ENCODE results near the gene PKNOX2. TPM values are rescaled to one million over a fixed set of nuclear protein-coding genes. Genes with fewer than 3 reads are reported as not detected.
A peak's percentile ranks its signal among the peaks of the same experiment; 100 is the strongest.

Gene PKNOX2
- total and polyA plus RNA-seq, 7 donors: 0.23 to 4.7 (median 1.4) TPM

GRCh38 chr11:125446279-125446678 is 281.7 kb downstream of the PKNOX2 start:
- Histone ChIP-seq H3K27ac (no peak overlapping the region), H3K36me3 (peaks cover 0 to 32% (median 6%) of the 10 kb centered on the region in 4 donors), H3K4me1 (peaks cover 0 to 2% (median under 1%) of the 10 kb centered on the region in 4 donors), H3K4me3 (no peak overlapping the region), H3K9me3 (no peaks in the 10 kb centered on the region), H3K27me3 (no peaks in the 10 kb centered on the region)
- intact Hi-C loops (cut with DNase I): no loop called here
- TF ChIP-seq POLR2AphosphoS5 (IDR thresholded peaks at IDR 0.05) (no peak), EP300 (IDR thresholded peaks at IDR 0.05) (no peak), POLR2A (IDR thresholded peaks at IDR 0.05) (no peak)
- TF ChIP-seq, protein P1, sequence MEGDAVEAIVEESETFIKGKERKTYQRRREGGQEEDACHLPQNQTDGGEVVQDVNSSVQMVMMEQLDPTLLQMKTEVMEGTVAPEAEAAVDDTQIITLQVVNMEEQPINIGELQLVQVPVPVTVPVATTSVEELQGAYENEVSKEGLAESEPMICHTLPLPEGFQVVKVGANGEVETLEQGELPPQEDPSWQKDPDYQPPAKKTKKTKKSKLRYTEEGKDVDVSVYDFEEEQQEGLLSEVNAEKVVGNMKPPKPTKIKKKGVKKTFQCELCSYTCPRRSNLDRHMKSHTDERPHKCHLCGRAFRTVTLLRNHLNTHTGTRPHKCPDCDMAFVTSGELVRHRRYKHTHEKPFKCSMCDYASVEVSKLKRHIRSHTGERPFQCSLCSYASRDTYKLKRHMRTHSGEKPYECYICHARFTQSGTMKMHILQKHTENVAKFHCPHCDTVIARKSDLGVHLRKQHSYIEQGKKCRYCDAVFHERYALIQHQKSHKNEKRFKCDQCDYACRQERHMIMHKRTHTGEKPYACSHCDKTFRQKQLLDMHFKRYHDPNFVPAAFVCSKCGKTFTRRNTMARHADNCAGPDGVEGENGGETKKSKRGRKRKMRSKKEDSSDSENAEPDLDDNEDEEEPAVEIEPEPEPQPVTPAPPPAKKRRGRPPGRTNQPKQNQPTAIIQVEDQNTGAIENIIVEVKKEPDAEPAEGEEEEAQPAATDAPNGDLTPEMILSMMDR (IDR thresholded peaks at IDR 0.05): no peak
- WGBS, 2 donors: 49 to 82% methylated on average over 7 of the region's 7 CpGs
- DNase-seq: no peak

DNA sequence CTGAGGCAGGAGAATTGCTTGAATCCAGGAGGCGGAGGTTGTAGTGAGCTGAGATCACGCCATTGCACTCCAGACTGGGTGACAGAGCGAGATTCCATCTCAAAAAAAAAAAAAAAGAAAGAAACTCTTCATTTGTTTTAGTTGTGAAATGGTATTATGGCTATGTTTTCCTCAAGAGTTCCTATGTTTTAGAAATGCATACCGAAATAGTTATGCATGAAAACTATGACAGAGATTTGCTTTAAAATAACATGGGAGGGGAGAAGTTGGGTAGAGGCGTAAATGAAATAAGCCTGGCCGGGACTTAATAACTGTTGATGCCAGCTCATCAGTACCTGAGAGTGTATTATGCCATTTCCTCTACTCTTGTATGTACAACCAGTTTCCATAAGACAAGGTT is 283.2 kb downstream of the PKNOX2 start:
- no peak for TF ChIP-seq POLR2A (IDR thresholded peaks at IDR 0.05)
- no peak for TF ChIP-seq POLR2AphosphoS5 (IDR thresholded peaks at IDR 0.05)
- TF ChIP-seq, protein P1 (IDR thresholded peaks at IDR 0.05): no peak
- TF ChIP-seq EP300 (IDR thresholded peaks at IDR 0.05): no peak
- Histone ChIP-seq H3K36me3 (peaks cover 0 to 32% (median 6%) of the 10 kb centered on the region in 4 donors), H3K27me3 (no peaks in the 10 kb centered on the region), H3K27ac (no peak overlapping the region), H3K4me1 (peaks cover 0 to 15% (median 12%) of the 10 kb centered on the region in 4 donors), H3K4me3 (no peak overlapping the region), H3K9me3 (no peaks in the 10 kb centered on the region)
- WGBS, 2 donors: 88 to 93% methylated on average over 6 of the region's 6 CpGs
- intact Hi-C loops (cut with DNase I): no loop called here
- no peak for DNase-seq

DNA sequence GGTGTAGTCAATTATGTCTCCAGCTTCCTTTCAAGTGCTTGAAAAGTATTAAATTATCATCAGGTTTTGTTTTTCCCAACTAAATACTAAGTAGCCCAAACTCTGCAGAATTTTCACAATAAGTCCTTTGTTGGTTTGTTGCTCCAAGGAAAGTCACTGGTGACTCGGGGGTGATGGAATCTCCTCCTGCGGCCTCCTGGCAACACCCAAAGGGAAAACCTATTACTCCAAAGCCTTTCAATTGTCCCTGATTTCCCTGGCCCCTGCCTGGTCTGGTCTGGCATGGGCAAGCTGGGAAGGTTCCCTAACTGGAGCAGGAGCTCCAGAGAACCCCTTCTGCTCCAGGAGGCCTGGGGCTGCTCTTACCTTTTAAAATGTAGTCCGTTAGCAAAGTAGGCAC is 283.6 kb downstream of the PKNOX2 start:
- peak; percentile 52 for DNase-seq
- H3K36me3 ChIP-seq: peaks cover 0 to 32% (median 6%) of the 10 kb centered on the region in 4 donors
- TF ChIP-seq, protein P1 (IDR thresholded peaks at IDR 0.05): no peak
- TF ChIP-seq EP300 (IDR thresholded peaks at IDR 0.05): no peak
- no peak for TF ChIP-seq POLR2AphosphoS5 (IDR thresholded peaks at IDR 0.05)
- TF ChIP-seq POLR2A (IDR thresholded peaks at IDR 0.05): no peak
- intact Hi-C loops (cut with DNase I): no loop called here
- H3K27ac ChIP-seq: no peak overlapping the region
- 82 to 90% methylated on average over 3 of the region's 3 CpGs for WGBS, 2 donors
- no peaks in the 10 kb centered on the region for H3K27me3 ChIP-seq
- no peak overlapping the region for H3K4me3 ChIP-seq
- no peaks in the 10 kb centered on the region for H3K9me3 ChIP-seq
- H3K4me1 ChIP-seq: peaks cover 0 to 15% (median 12%) of the 10 kb centered on the region in 4 donors

- intact Hi-C loops (cut with DNase I): no loop called here
- H3K4me3 ChIP-seq: no peak overlapping the region
- 80 to 89% methylated on average over 2 of the region's 2 CpGs for WGBS, 2 donors
- H3K9me3 ChIP-seq: no peaks in the 10 kb centered on the region
- no peak overlapping the region for H3K27ac ChIP-seq
- TF ChIP-seq EP300 (IDR thresholded peaks at IDR 0.05): no peak
- TF ChIP-seq POLR2A (IDR thresholded peaks at IDR 0.05): no peak
- TF ChIP-seq POLR2AphosphoS5 (IDR thresholded peaks at IDR 0.05): no peak
- TF ChIP-seq, protein P1 (IDR thresholded peaks at IDR 0.05): no peak
- DNase-seq: no peak
- no peaks in the 10 kb centered on the region for H3K27me3 ChIP-seq
- peaks cover 0 to 15% (median 12%) of the 10 kb centered on the region in 4 donors for H3K4me1 ChIP-seq
- H3K36me3 ChIP-seq: peaks cover 0 to 29% (median 6%) of the 10 kb centered on the region in 4 donors
Measured at GRCh38 chr11:125449565-125449964, 285.0 kb downstream of the PKNOX2 start.

All from sigmoid colon (tissue), 7 donors.